A673 (cell line): ENCODE results near the gene FOXP4. TPM values are rescaled to one million over a fixed set of nuclear protein-coding genes. Genes with fewer than 3 reads are reported as not detected.
A peak's percentile ranks its signal among the peaks of the same experiment; 100 is the strongest.

Experiments used
- BruUV-seq: library from RNA; stranded (reverse); fragments of 400-500 nt; replicated peaks from 2 replicates; lab custom pipeline; 2021; lab: Mats Ljungman, UMichigan
- CTCF ChIA-PET: fragments of 300-600 bp; sonication (Branson Sonifier 250); formaldehyde crosslinking; loops from one replicate; lab custom pipeline; 2022; ENCODE audit warnings: antibody characterized with exemption; lab: Charles Lee
- POLR2A ChIA-PET: fragments of 300-600 bp; sonication (Branson Sonifier 250); formaldehyde crosslinking; loops from one replicate; lab custom pipeline; 2022; ENCODE audit warnings: antibody characterized with exemption; ENCODE audit not compliant: low non-redundant PET; lab: Charles Lee
- DNase-seq: peaks from one replicate; pipeline ENCODE4 v3.0.0-alpha.2; 2015; ENCODE audit warnings: low spot score
- H3K27ac ChIP-seq: fragments of 200-600 bp; sonication (generic); 2 replicates; pipeline ENCODE4 v1.5.1; 2016; ENCODE audit warnings: mixed run types, low read depth, mild to moderate bottlenecking, mixed read lengths, antibody characterized with exemption, low read length; ENCODE audit not compliant: poor library complexity, severe bottlenecking
- H3K27me3 ChIP-seq: fragments of 200-600 bp; sonication (generic); replicated peaks from 2 replicates; pipeline ENCODE4 v1.6.1; 2017; ENCODE audit warnings: mixed run types, low read depth, mild to moderate bottlenecking, mixed read lengths, antibody characterized with exemption, low read length; ENCODE audit not compliant: insufficient read depth, poor library complexity
- H3K36me3 ChIP-seq: fragments of 200-600 bp; sonication (generic); 2 replicates; pipeline ENCODE4 v1.6.1; 2016; ENCODE audit warnings: mixed run types, mild to moderate bottlenecking, mixed read lengths, antibody characterized with exemption, low read length; ENCODE audit not compliant: insufficient read depth, poor library complexity, severe bottlenecking
- H3K4me1 ChIP-seq: fragments of 200-600 bp; sonication (generic); 2 replicates; pipeline ENCODE4 v1.6.1; 2017; ENCODE audit warnings: mixed run types, mild to moderate bottlenecking, mixed read lengths, antibody characterized with exemption, low read length; ENCODE audit not compliant: insufficient read depth, poor library complexity, severe bottlenecking
- H3K4me3 ChIP-seq: fragments of 200-600 bp; sonication (generic); 2 replicates; pipeline ENCODE4 v1.5.1; 2016; ENCODE audit warnings: low read depth, mixed run types, mild to moderate bottlenecking, mixed read lengths, low read length; ENCODE audit not compliant: poor library complexity, severe bottlenecking
- H3K9me3 ChIP-seq: fragments of 200-600 bp; sonication (generic); 2 replicates; pipeline ENCODE4 v1.6.1; 2016; ENCODE audit warnings: mixed run types, low read depth, mild to moderate bottlenecking, mixed read lengths, antibody characterized with exemption, low read length; ENCODE audit not compliant: poor library complexity, severe bottlenecking
- EZH2 ChIP-seq: fragments of 200-600 bp; sonication (generic); IDR thresholded peaks from 2 replicates; pipeline ENCODE4 v1.6.1; 2017; ENCODE audit warnings: borderline replicate concordance, low read depth, mild to moderate bottlenecking, mixed read lengths, antibody characterized with exemption, low read length; ENCODE audit not compliant: poor library complexity, severe bottlenecking
- intact Hi-C: fragments of 100-400 bp; cut with micrococcal nuclease; formaldehyde crosslinking; loops from one replicate; pipeline ENCODE4 v1.10.0; 2022; ENCODE audit not compliant: unreplicated experiment
- total RNA-seq: library from RNA; stranded (reverse); gene quantifications from 2 replicates; pipeline ENCODE4 v1.2.3, GENCODE V29; 2021
- TF ChIP-seq, protein P1 (sequence below): fragments of 300-800, 200-600 bp; sonication (generic); conservative IDR thresholded peaks from 2 replicates; pipeline ENCODE4 v1.5.1; 2017; ENCODE audit warnings: low read depth, mild to moderate bottlenecking, antibody characterized with exemption, low read length, moderate library complexity, mixed read lengths

FOXP4 gene
- total RNA-seq, 1 experiment from 2014 or later = 53.9 TPM

- peaks cover 31% of the 10 kb centered on the region for H3K4me1 ChIP-seq
- peak overlapping the region; percentile 79 for H3K27ac ChIP-seq
- no TSS peak for BruUV-seq
- no peaks in the 10 kb centered on the region for H3K27me3 ChIP-seq
- peak; percentile 59 for DNase-seq
- H3K36me3 ChIP-seq = peaks cover 5% of the 10 kb centered on the region
- no peak overlapping the region for H3K4me3 ChIP-seq
- intact Hi-C loops = no loop called here
- H3K9me3 ChIP-seq = no peaks in the 10 kb centered on the region
- no peak for TF ChIP-seq EZH2
- TF ChIP-seq, protein P1, sequence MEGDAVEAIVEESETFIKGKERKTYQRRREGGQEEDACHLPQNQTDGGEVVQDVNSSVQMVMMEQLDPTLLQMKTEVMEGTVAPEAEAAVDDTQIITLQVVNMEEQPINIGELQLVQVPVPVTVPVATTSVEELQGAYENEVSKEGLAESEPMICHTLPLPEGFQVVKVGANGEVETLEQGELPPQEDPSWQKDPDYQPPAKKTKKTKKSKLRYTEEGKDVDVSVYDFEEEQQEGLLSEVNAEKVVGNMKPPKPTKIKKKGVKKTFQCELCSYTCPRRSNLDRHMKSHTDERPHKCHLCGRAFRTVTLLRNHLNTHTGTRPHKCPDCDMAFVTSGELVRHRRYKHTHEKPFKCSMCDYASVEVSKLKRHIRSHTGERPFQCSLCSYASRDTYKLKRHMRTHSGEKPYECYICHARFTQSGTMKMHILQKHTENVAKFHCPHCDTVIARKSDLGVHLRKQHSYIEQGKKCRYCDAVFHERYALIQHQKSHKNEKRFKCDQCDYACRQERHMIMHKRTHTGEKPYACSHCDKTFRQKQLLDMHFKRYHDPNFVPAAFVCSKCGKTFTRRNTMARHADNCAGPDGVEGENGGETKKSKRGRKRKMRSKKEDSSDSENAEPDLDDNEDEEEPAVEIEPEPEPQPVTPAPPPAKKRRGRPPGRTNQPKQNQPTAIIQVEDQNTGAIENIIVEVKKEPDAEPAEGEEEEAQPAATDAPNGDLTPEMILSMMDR = no peak
- POLR2A ChIA-PET = no interaction called here
- CTCF ChIA-PET = interaction anchor here (0.6 to 0.8 kb wide), 2 partner anchors 153 to 155 kb away, joined by 3 to 6 read pairs; no protein-coding TSS in a partner anchor
These were observed 32.3 kb downstream of the FOXP4 start for GRCh38 chr6:41578217-41579087.

DNA sequence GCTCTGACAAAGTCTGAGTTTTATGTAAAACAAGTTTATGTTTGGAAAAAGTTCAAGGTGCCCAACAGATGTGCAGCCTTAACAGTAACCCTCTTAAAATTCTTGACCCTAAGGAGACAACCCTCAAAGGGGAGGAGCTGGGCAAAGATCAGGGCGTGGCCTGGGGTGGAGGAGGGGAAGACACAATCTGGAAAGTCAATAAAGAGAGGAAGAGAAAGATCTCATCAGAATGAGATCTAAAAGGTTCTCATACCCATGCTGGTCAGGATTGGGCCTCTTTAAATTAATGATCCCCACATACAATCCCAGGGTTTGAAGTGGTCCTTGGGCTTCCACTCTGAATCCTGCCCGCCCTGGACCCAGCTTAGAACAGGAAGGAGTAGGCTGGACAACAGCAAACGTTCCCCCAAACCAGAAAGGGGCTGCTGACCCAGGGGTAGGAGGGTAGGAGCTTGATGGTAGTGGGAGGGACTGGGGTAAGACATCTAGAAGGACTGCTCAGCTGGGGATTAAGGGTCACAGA, 33.0 kb downstream of the FOXP4 start:
- TF ChIP-seq, protein P1 = no peak
- TF ChIP-seq EZH2 = no peak
- ChIA-PET CTCF (no interaction called here), POLR2A (no interaction called here)
- Histone ChIP-seq H3K4me3 (no peak overlapping the region), H3K27ac (peak overlapping the region; percentile 3), H3K9me3 (no peaks in the 10 kb centered on the region), H3K36me3 (peaks cover 5% of the 10 kb centered on the region), H3K27me3 (no peaks in the 10 kb centered on the region), H3K4me1 (peaks cover 31% of the 10 kb centered on the region)
- intact Hi-C loops = no loop called here
- peak; percentile 17 for DNase-seq
- no TSS peak for BruUV-seq

- no TSS peak for BruUV-seq
- Histone ChIP-seq H3K4me3 (no peak overlapping the region), H3K9me3 (no peaks in the 10 kb centered on the region), H3K27ac (no peak overlapping the region), H3K36me3 (peaks cover 5% of the 10 kb centered on the region), H3K4me1 (peaks cover 31% of the 10 kb centered on the region), H3K27me3 (no peaks in the 10 kb centered on the region)
- TF ChIP-seq, protein P1 = no peak
- TF ChIP-seq EZH2 = no peak
- POLR2A ChIA-PET = no interaction called here
- DNase-seq = no peak
- intact Hi-C loops = no loop called here
- CTCF ChIA-PET = interaction anchor here (1.0 kb wide), 1 partner anchor 10 kb away, joined by 5 read pairs; no protein-coding TSS in a partner anchor
These were observed 34.5 kb downstream of the FOXP4 start for GRCh38 chr6:41580690-41581089.
